ENCODE data around the gene CPO. TPM values are rescaled to one million over a fixed set of nuclear protein-coding genes. Genes with fewer than 3 reads are reported as not detected.
A peak's percentile ranks its signal among the peaks of the same experiment; 100 is the strongest.

Gene CPO
- total RNA-seq, 1 donor from 2014 or later: not detected

- DNase-seq (ENCODE audit: low read depth, low spot score): no peak
These were observed 73.1 kb downstream of the CPO start for GRCh38 chr2:207012461-207012860.

GRCh38 chr2:207014424-207014823 lies 75.1 kb downstream of the CPO start:
- no peak for DNase-seq (ENCODE audit: low read depth, low spot score)

GRCh38 chr2:207015901-207016300 lies 76.6 kb downstream of the CPO start:
- DNase-seq (ENCODE audit: low read depth, low spot score): peak; percentile 32

Other genes starting within 250 kb of the CPO start
- not detected in 2 replicates for gene DYTN, start 221.1 kb upstream of the CPO start, total RNA-seq
- 0.26 and 0.35 TPM in 2 replicates for gene MDH1B, start 174.2 kb upstream of the CPO start, total RNA-seq
- 47.2 and 58.1 TPM in 2 replicates for gene FASTKD2, start 173.9 kb upstream of the CPO start, total RNA-seq
- gene KLF7, start 226.4 kb downstream of the CPO start, total RNA-seq: 14.0 and 31.5 TPM in 2 replicates